NCI-H446 treated with DMSO at 0.1 percent for 48 hours (cell line): ENCODE results near the gene PLEKHH1.

ENCODE experiments used
- DNase-seq: peaks from one replicate; lab custom pipeline; 2025; lab: John Stamatoyannopoulos, UW

The PLEKHH1 gene

DNA sequence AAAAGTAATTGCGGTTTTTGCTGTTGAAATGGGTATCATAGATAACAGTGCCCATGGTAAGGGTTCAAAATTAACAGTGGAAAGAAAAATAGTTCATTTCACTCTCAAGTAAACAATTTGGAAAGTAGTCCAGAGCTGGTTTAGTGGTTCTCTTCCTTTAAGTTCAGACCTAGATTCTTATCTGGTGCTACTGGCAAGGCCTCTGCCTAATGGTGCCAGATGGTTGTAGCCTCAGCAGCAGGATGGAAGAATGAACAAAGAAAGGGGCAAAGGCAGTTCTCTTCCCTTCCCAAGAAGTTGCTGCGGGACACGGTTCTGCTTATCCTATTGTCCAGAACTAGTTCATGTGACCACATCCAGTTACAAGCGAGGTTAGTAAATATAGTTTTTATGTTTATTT, 97.1 kb downstream of the PLEKHH1 start:
- no peak for DNase-seq

DNA sequence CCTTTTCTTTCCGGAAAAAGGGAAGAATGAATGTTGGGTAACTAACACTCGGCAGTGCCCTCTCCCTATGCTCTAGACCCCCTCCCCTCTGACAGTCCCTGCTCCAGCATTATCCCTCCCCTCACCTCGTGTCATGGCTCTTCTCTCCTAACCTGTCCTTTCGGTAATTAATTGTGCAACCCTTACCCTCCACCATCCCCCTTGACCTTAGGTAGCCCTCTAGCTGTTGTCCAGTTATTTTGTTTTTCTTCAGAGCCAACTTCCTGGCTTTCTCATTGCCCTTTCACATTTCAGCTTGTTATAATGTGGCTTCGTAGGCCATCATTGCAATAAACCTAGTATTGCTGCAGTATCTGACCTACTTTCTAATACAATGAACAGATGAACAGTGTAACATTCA, 97.8 kb downstream of the PLEKHH1 start:
- DNase-seq = no peak

DNA sequence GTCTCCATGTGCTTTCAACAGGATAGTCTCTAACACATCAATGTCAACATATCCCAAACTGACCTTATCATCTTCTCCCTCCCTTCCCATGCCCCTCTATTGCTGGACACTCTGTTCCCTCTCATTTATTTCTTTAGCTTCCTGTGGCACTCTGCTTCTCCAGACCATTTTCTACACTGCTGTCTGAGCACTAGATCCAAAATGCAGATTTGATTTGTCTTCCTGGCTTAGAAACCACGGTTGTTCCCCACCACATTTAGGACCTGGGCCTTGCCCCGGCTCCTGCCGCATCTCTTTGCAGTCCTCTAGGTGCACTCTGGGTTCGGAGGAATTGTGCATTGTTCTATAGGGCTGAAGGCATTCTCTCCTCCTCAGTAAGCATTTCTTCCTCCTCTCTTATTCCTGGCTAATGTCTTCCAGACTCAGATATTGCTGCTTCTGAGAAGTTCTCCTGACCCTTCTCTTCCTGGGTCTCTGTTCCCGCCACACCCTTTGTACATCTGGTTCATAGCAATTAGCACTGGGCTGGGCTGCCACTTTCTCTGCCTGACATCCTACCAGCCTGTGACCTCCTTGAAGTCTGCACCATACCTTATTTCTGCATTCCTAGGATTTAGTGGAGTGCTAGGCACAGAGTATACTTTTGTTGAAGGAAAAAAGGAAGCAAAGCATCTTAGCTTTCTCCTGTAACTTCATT, 100.5 kb downstream of the PLEKHH1 start:
- DNase-seq = no peak

DNA sequence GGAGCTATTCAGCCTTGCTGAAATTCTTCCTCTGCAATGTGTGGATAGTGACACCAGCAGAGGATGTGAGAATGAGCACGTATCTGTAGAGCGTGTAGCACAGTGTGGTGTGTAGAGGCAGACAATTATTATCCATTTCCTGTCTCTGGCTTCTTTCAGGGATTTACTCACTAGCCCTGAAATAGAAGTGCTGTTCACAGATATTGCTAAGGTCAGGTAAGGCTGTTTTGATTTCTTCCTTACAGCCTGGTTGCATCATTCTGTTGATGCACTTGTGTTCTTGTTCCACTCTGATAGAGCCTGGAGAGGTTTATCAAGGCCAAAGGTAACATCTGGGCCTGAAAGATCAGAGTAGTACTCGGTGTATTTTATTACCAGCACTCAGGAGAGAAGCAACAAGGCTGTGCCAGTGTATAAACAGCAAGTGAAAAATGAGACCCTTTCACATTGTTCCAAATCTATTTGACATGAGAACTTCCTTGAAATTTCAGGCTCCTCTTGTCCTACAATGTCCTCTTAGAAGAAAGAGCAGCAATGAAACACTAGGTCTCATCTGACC, 103.3 kb downstream of the PLEKHH1 start:
- DNase-seq = no peak

DNA sequence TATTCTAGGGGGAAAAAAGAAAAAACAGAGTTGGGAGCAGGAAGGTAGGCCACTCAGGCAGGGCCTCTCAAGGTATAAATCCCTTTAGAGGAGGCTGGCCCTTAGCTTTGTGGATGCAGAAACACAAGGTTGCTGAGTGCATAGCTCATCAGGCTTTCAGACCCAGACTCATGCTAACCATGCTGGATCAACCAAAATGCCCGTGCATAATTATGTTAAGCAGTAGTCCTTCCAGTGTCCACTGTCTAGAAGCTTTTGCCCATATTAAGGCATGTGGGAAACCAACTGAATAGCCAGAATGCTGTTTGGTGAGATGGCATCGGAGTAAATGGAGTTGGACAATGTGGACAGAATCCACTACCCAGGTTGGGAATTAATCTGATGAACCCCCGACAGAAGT, 105.6 kb downstream of the PLEKHH1 start:
- DNase-seq = no peak
